Mesodermal cell (in vitro differentiated cells): ENCODE measurements around the gene CYB5A.

Experiments
- H3K27ac ChIP-seq: 2 replicates; pipeline ENCODE4 v1.7.0; 2013; ENCODE audit warnings: mild to moderate bottlenecking, low read depth, low read length, moderate library complexity; ENCODE audit not compliant: severe bottlenecking
- H3K36me3 ChIP-seq: 2 replicates; pipeline ENCODE4 v1.7.1; 2013; ENCODE audit warnings: mild to moderate bottlenecking, low read length, moderate library complexity; ENCODE audit not compliant: control insufficient read depth, insufficient read depth
- H3K4me1 ChIP-seq: one replicate; pipeline ENCODE4 v1.7.1; 2013; ENCODE audit warnings: mild to moderate bottlenecking, low read length; ENCODE audit not compliant: insufficient read depth, control insufficient read depth, poor library complexity, severe bottlenecking
- H3K4me3 ChIP-seq: 2 replicates; pipeline ENCODE4 v1.7.0; 2013; ENCODE audit warnings: low read length, control low read depth, mild to moderate bottlenecking; ENCODE audit not compliant: insufficient read depth, poor library complexity, severe bottlenecking; ENCODE audit errors: extremely low read depth
- H3K9me3 ChIP-seq: 2 replicates; pipeline ENCODE4 v1.7.1; 2013; ENCODE audit warnings: mild to moderate bottlenecking, low read length, moderate library complexity; ENCODE audit not compliant: control insufficient read depth
- WGBS, 2 experiments: methylation state at CpG; one replicate each; pipeline ENCODE4 v1.1.5; 2013; ENCODE audit warnings: missing lambda C conversion rate in 2 of 2; ENCODE audit not compliant: insufficient coverage in 2 of 2; 5-methylcytosine and 5-hydroxymethylcytosine counted together

CYB5A gene

GRCh38 chr18:74216661-74217110 is 75.1 kb downstream of the CYB5A start:
- 95 to 100% methylated on average over 1 to 2 of the region's 3 CpGs for WGBS, 2 experiments
- Histone ChIP-seq H3K4me3 (no peak overlapping the region), H3K9me3 (no peaks in the 10 kb centered on the region), H3K4me1 (no peaks in the 10 kb centered on the region), H3K27ac (no peak overlapping the region), H3K36me3 (no peaks in the 10 kb centered on the region)

- Histone ChIP-seq H3K4me3 (no peak overlapping the region), H3K27ac (no peak overlapping the region), H3K4me1 (no peaks in the 10 kb centered on the region), H3K9me3 (no peaks in the 10 kb centered on the region), H3K36me3 (no peaks in the 10 kb centered on the region)
- whole genome bisulfite sequencing, 2 experiments, result no CpG with 5 or more reads among the region's 1 CpG
These were observed 75.9 kb downstream of the CYB5A start for GRCh38 chr18:74215863-74216262.

- 100% methylated on average over 1 of the region's 3 CpGs; no CpG with 5 or more reads in 1 of the 2 experiments for WGBS, 2 experiments
- Histone ChIP-seq H3K4me3 (no peak overlapping the region), H3K9me3 (no peaks in the 10 kb centered on the region), H3K27ac (no peak overlapping the region), H3K36me3 (no peaks in the 10 kb centered on the region), H3K4me1 (no peaks in the 10 kb centered on the region)
These were observed 78.3 kb downstream of the CYB5A start for GRCh38 chr18:74213429-74213828.

- H3K36me3 ChIP-seq, result no peaks in the 10 kb centered on the region
- 84 to 90% methylated on average over 3 of the region's 5 CpGs for WGBS, 2 experiments
These were observed 87.1 kb downstream of the CYB5A start for GRCh38 chr18:74204526-74205152.

GRCh38 chr18:74203811-74204210 is 88.0 kb downstream of the CYB5A start:
- Histone ChIP-seq H3K4me3 (no peak overlapping the region), H3K4me1 (no peaks in the 10 kb centered on the region), H3K36me3 (no peaks in the 10 kb centered on the region), H3K9me3 (no peaks in the 10 kb centered on the region), H3K27ac (no peak overlapping the region)
- WGBS, 2 experiments, result 73 to 74% methylated on average over 6 to 7 of the region's 7 CpGs

More at GRCh38 chr18:74204526-74205152, 87.1 kb downstream of the CYB5A start:
- no peak overlapping the region for H3K27ac ChIP-seq
- H3K4me3 ChIP-seq, result no peak overlapping the region
- H3K9me3 ChIP-seq, result no peaks in the 10 kb centered on the region
- no peaks in the 10 kb centered on the region for H3K4me1 ChIP-seq
